SU-DHL-6 (cell line): ENCODE results near the gene SLC30A10.
"Not testable (repeated sequence)": the region's sequence is repeated elsewhere in the genome, so short reads cannot be mapped to it uniquely, and the experiment has no call there.

ENCODE experiments used
- CTCF ChIP-seq: fragments of 200-600 bp; sonication (generic); IDR thresholded peaks from one replicate; pipeline ENCODE4 v1.5.1; 2017; ENCODE audit warnings: antibody characterized with exemption, mild to moderate bottlenecking, low read length, moderate library complexity; ENCODE audit not compliant: insufficient read depth, poor library complexity, severe bottlenecking
- EZH2phosphoT487 ChIP-seq: fragments of 200-600 bp; sonication (generic), shearing (Covaris generic); conservative IDR thresholded peaks from 2 replicates; pipeline ENCODE4 v1.6.1; 2018; ENCODE audit warnings: mild to moderate bottlenecking, antibody characterized with exemption, low read length, moderate library complexity, mixed read lengths

- not testable (repeated sequence) for TF ChIP-seq CTCF, EZH2phosphoT487
These were observed 20.9 kb upstream of the SLC30A10 start for GRCh38 chr1:219949227-219949626.
